ENCODE measurements around the gene SURF2.

Gene SURF2

GRCh38 chr9:133379153-133380086 is 23.1 kb downstream of the SURF2 start:
- H3K9ac ChIP-seq (ENCODE audit: low read length): no peak overlapping the region
- H3K4me1 ChIP-seq (ENCODE audit: control insufficient read depth, insufficient read depth, low read length): peaks cover 3% of the 10 kb centered on the region; the same call in 1 of the 2 replicates
- H3K36me3 ChIP-seq (ENCODE audit: control insufficient read depth, insufficient read depth, low read length): no peaks in the 10 kb centered on the region
- peaks cover 11% of the 10 kb centered on the region; the same call in 1 of the 2 replicates for H3K9me3 ChIP-seq (ENCODE audit: control insufficient read depth, insufficient read depth, low read depth, low read length)
- no peak overlapping the region for H3K27ac ChIP-seq (ENCODE audit: low read depth, low read length)
- peaks cover 12% of the 10 kb centered on the region; the same call in 1 of the 2 replicates for H3K27me3 ChIP-seq (ENCODE audit: control insufficient read depth, insufficient read depth, low read length)
- H3K4me3 ChIP-seq (ENCODE audit: low read depth, low read length): no peak overlapping the region

- peaks cover 12% of the 10 kb centered on the region; the same call in 1 of the 2 replicates for H3K27me3 ChIP-seq (ENCODE audit: control insufficient read depth, insufficient read depth, low read length)
- no peak overlapping the region for H3K4me3 ChIP-seq (ENCODE audit: low read depth, low read length)
- no peaks in the 10 kb centered on the region for H3K36me3 ChIP-seq (ENCODE audit: control insufficient read depth, insufficient read depth, low read length)
- H3K9me3 ChIP-seq (ENCODE audit: control insufficient read depth, insufficient read depth, low read depth, low read length): peaks cover 11% of the 10 kb centered on the region; the same call in 1 of the 2 replicates
- H3K4me1 ChIP-seq (ENCODE audit: control insufficient read depth, insufficient read depth, low read length): peaks cover 3% of the 10 kb centered on the region; the same call in 1 of the 2 replicates
- no peak overlapping the region for H3K9ac ChIP-seq (ENCODE audit: low read length)
- no peak overlapping the region for H3K27ac ChIP-seq (ENCODE audit: low read depth, low read length)
Measured at GRCh38 chr9:133380734-133381133, 24.4 kb downstream of the SURF2 start.

GRCh38 chr9:133382507-133383141 is 26.3 kb downstream of the SURF2 start:
- H3K27ac ChIP-seq (ENCODE audit: low read depth, low read length): no peak overlapping the region
- 0 out of 2 replicates have a peak, but pooled peaks cover 3% of the 10 kb centered on the region for H3K27me3 ChIP-seq (ENCODE audit: control insufficient read depth, insufficient read depth, low read length)
- H3K9ac ChIP-seq (ENCODE audit: low read length): no peak overlapping the region

GRCh38 chr9:133383438-133383837 is 27.1 kb downstream of the SURF2 start:
- H3K9me3 ChIP-seq (ENCODE audit: control insufficient read depth, insufficient read depth, low read depth, low read length): peaks cover 11% of the 10 kb centered on the region; the same call in 1 of the 2 replicates
- 0 out of 2 replicates have a peak, but pooled peaks cover under 1% of the 10 kb centered on the region for H3K27me3 ChIP-seq (ENCODE audit: control insufficient read depth, insufficient read depth, low read length)
- H3K4me1 ChIP-seq (ENCODE audit: control insufficient read depth, insufficient read depth, low read length): no peaks in the 10 kb centered on the region; the same call in 1 of the 2 replicates
- H3K36me3 ChIP-seq (ENCODE audit: control insufficient read depth, insufficient read depth, low read length): no peaks in the 10 kb centered on the region
- no peak overlapping the region for H3K4me3 ChIP-seq (ENCODE audit: low read depth, low read length)
- no peak overlapping the region for H3K9ac ChIP-seq (ENCODE audit: low read length)
- no peak overlapping the region for H3K27ac ChIP-seq (ENCODE audit: low read depth, low read length)

More at GRCh38 chr9:133382507-133383141, 26.3 kb downstream of the SURF2 start:
- H3K36me3 ChIP-seq (ENCODE audit: control insufficient read depth, insufficient read depth, low read length): no peaks in the 10 kb centered on the region
- H3K9me3 ChIP-seq (ENCODE audit: control insufficient read depth, insufficient read depth, low read depth, low read length): peaks cover 11% of the 10 kb centered on the region; the same call in 1 of the 2 replicates
- H3K4me1 ChIP-seq (ENCODE audit: control insufficient read depth, insufficient read depth, low read length): peaks cover 3% of the 10 kb centered on the region; the same call in 1 of the 2 replicates
- no peak overlapping the region for H3K4me3 ChIP-seq (ENCODE audit: low read depth, low read length)

GRCh38 chr9:133384736-133385321 is 28.5 kb downstream of the SURF2 start:
- no peak overlapping the region for H3K4me3 ChIP-seq (ENCODE audit: low read depth, low read length)
- H3K27ac ChIP-seq (ENCODE audit: low read depth, low read length): no peak overlapping the region
- peaks cover 11% of the 10 kb centered on the region; the same call in 1 of the 2 replicates for H3K9me3 ChIP-seq (ENCODE audit: control insufficient read depth, insufficient read depth, low read depth, low read length)
- H3K9ac ChIP-seq (ENCODE audit: low read length): no peak overlapping the region
- H3K27me3 ChIP-seq (ENCODE audit: control insufficient read depth, insufficient read depth, low read length): no peaks in the 10 kb centered on the region
- no peaks in the 10 kb centered on the region for H3K4me1 ChIP-seq (ENCODE audit: control insufficient read depth, insufficient read depth, low read length)
- no peaks in the 10 kb centered on the region for H3K36me3 ChIP-seq (ENCODE audit: control insufficient read depth, insufficient read depth, low read length)

- H3K4me1 ChIP-seq (ENCODE audit: control insufficient read depth, insufficient read depth, low read length): no peaks in the 10 kb centered on the region
- peaks cover 15% of the 10 kb centered on the region for H3K9me3 ChIP-seq (ENCODE audit: control insufficient read depth, insufficient read depth, low read depth, low read length)
- H3K4me3 ChIP-seq (ENCODE audit: low read depth, low read length): no peak overlapping the region
- no peaks in the 10 kb centered on the region for H3K36me3 ChIP-seq (ENCODE audit: control insufficient read depth, insufficient read depth, low read length)
- H3K27ac ChIP-seq (ENCODE audit: low read depth, low read length): no peak overlapping the region
- no peaks in the 10 kb centered on the region for H3K27me3 ChIP-seq (ENCODE audit: control insufficient read depth, insufficient read depth, low read length)
- no peak overlapping the region for H3K9ac ChIP-seq (ENCODE audit: low read length)
Measured at GRCh38 chr9:133385452-133385851, 29.1 kb downstream of the SURF2 start.

- no peak overlapping the region for H3K4me3 ChIP-seq (ENCODE audit: low read depth, low read length)
- no peak overlapping the region for H3K27ac ChIP-seq (ENCODE audit: low read depth, low read length)
- H3K27me3 ChIP-seq (ENCODE audit: control insufficient read depth, insufficient read depth, low read length): no peaks in the 10 kb centered on the region
- H3K4me1 ChIP-seq (ENCODE audit: control insufficient read depth, insufficient read depth, low read length): no peaks in the 10 kb centered on the region
- H3K9ac ChIP-seq (ENCODE audit: low read length): no peak overlapping the region
- H3K36me3 ChIP-seq (ENCODE audit: control insufficient read depth, insufficient read depth, low read length): no peaks in the 10 kb centered on the region
- peaks cover 18% of the 10 kb centered on the region for H3K9me3 ChIP-seq (ENCODE audit: control insufficient read depth, insufficient read depth, low read depth, low read length)
Measured at GRCh38 chr9:133386338-133386737, 30.0 kb downstream of the SURF2 start.

- H3K27ac ChIP-seq (ENCODE audit: low read depth, low read length): no peak overlapping the region
- no peak overlapping the region for H3K4me3 ChIP-seq (ENCODE audit: low read depth, low read length)
Measured at GRCh38 chr9:133387680-133388079, 31.3 kb downstream of the SURF2 start.

GRCh38 chr9:133389025-133389557 is 32.7 kb downstream of the SURF2 start:
- Histone ChIP-seq H3K27me3 (ENCODE audit: control insufficient read depth, insufficient read depth, low read length) (peaks cover 5% of the 10 kb centered on the region; the same call in 1 of the 2 replicates), H3K4me1 (ENCODE audit: control insufficient read depth, insufficient read depth, low read length) (no peaks in the 10 kb centered on the region), H3K9ac (ENCODE audit: low read length) (no peak overlapping the region), H3K4me3 (ENCODE audit: low read depth, low read length) (no peak overlapping the region), H3K9me3 (ENCODE audit: control insufficient read depth, insufficient read depth, low read depth, low read length) (peaks cover 7% of the 10 kb centered on the region), H3K36me3 (ENCODE audit: control insufficient read depth, insufficient read depth, low read length) (no peaks in the 10 kb centered on the region), H3K27ac (ENCODE audit: low read depth, low read length) (no peak overlapping the region)

More at GRCh38 chr9:133387680-133388079, 31.3 kb downstream of the SURF2 start:
- no peak overlapping the region for H3K9ac ChIP-seq (ENCODE audit: low read length)
- no peaks in the 10 kb centered on the region for H3K36me3 ChIP-seq (ENCODE audit: control insufficient read depth, insufficient read depth, low read length)
- H3K9me3 ChIP-seq (ENCODE audit: control insufficient read depth, insufficient read depth, low read depth, low read length): peaks cover 16% of the 10 kb centered on the region
- H3K27me3 ChIP-seq (ENCODE audit: control insufficient read depth, insufficient read depth, low read length): no peaks in the 10 kb centered on the region
- no peaks in the 10 kb centered on the region for H3K4me1 ChIP-seq (ENCODE audit: control insufficient read depth, insufficient read depth, low read length)

GRCh38 chr9:133389562-133389961 is 33.2 kb downstream of the SURF2 start:
- no peaks in the 10 kb centered on the region for H3K4me1 ChIP-seq (ENCODE audit: control insufficient read depth, insufficient read depth, low read length)
- no peaks in the 10 kb centered on the region for H3K36me3 ChIP-seq (ENCODE audit: control insufficient read depth, insufficient read depth, low read length)
- H3K9me3 ChIP-seq (ENCODE audit: control insufficient read depth, insufficient read depth, low read depth, low read length): peaks cover 7% of the 10 kb centered on the region
- no peak overlapping the region for H3K27ac ChIP-seq (ENCODE audit: low read depth, low read length)
- H3K27me3 ChIP-seq (ENCODE audit: control insufficient read depth, insufficient read depth, low read length): peaks cover 5% of the 10 kb centered on the region; the same call in 1 of the 2 replicates
- H3K9ac ChIP-seq (ENCODE audit: low read length): no peak overlapping the region
- H3K4me3 ChIP-seq (ENCODE audit: low read depth, low read length): no peak overlapping the region

All from HUES6 (cell line).